GM23338 (cell line): ENCODE data around the gene CDCA5.

Experiments
- POLR2AphosphoS5 ChIP-seq: IDR thresholded peaks from 2 replicates; pipeline ENCODE4 v1.6.1; 2016; ENCODE audit warnings: antibody characterized with exemption, low read depth
- ZNF114 ChIP-seq: fragments of 250-450 bp; sonication (Bioruptor Pico); IDR thresholded peaks from 2 replicates; pipeline ENCODE4 v1.5.0; 2020; ENCODE audit warnings: mild to moderate bottlenecking, moderate library complexity
- TF ChIP-seq, protein P1 (sequence below), 2 experiments: fragments of 200-600 bp in 1 of 2; sonication (generic) in 1 of 2; conservative IDR thresholded peaks; 2 replicates each; pipeline versions ENCODE4 v1.5.1 to v1.6.1; 2016 to 2017; ENCODE audit warnings: antibody characterized with exemption in 2 of 2, low read depth in 2 of 2, mild to moderate bottlenecking in 2 of 2, moderate library complexity in 1 of 2

DNA sequence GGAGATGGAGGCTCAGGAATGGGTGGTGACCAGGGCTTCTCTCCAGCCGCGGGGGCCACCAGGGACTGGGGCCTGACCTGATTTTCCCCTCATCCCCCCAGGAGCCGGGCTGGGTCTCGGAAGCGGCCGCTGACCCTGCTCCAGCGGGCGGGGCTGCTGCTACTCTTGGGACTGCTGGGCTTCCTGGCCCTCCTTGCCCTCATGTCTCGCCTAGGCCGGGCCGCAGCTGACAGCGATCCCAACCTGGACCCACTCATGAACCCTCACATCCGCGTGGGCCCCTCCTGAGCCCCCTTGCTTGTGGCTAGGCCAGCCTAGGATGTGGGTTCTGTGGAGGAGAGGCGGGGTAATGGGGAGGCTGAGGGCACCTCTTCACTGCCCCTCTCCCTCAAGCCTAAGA, 4.0 kb upstream of the CDCA5 start:
- TF ChIP-seq, protein P1, sequence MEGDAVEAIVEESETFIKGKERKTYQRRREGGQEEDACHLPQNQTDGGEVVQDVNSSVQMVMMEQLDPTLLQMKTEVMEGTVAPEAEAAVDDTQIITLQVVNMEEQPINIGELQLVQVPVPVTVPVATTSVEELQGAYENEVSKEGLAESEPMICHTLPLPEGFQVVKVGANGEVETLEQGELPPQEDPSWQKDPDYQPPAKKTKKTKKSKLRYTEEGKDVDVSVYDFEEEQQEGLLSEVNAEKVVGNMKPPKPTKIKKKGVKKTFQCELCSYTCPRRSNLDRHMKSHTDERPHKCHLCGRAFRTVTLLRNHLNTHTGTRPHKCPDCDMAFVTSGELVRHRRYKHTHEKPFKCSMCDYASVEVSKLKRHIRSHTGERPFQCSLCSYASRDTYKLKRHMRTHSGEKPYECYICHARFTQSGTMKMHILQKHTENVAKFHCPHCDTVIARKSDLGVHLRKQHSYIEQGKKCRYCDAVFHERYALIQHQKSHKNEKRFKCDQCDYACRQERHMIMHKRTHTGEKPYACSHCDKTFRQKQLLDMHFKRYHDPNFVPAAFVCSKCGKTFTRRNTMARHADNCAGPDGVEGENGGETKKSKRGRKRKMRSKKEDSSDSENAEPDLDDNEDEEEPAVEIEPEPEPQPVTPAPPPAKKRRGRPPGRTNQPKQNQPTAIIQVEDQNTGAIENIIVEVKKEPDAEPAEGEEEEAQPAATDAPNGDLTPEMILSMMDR (conservative IDR thresholded peaks at IDR 0.05; ENCODE audit: low read depth in 2 of 2): no peak
- TF ChIP-seq POLR2AphosphoS5: no peak
- no peak for TF ChIP-seq ZNF114 (CRISPR knock-in tag)
